ENCODE results near the gene MS4A4A. TPM values are rescaled to one million over a fixed set of nuclear protein-coding genes. Genes with fewer than 3 reads are reported as not detected.

The MS4A4A gene
- total RNA-seq, 2 experiments from 2014 or later, result not detected

DNA sequence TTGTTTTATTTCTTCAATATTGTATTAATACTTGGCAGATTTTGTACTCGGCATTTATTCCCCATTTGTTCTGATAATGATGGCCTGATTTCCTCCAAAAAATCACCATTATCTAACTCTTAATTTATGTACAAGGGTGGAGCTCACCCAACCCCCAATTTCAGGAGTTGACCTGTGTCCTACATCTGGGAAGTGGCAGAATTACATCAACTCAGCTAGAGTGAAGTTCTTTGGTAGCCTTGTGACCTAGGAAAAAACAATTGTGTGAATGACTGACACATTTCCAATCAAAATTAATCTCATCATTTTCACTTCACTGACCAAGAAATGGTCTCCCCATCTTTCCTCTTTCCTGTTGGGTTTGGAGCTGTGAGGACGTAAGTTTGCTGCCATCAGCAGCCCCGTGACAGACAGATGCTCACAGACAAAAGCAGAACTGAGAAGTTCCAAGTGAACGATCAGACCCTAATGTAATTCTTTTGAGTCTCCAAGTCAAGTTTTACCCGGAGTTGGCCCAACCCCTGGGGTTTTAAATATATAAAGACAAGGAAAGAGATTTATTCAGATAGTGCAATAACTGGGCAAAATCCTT, 30.0 kb downstream of the MS4A4A start:
- Mint-ChIP-seq H3K4me1 (peaks cover 14% of the 10 kb centered on the region), H3K27ac (no peak overlapping the region), H3K36me3 (no peaks in the 10 kb centered on the region), H3K27me3 (peaks cover 12% of the 10 kb centered on the region), H3K9me3 (ENCODE audit: low read depth) (no peaks in the 10 kb centered on the region), H3K4me3 (no peak overlapping the region)
- CTCF ChIA-PET, result no interaction called here
- ATAC-seq, result no peak
- no peak for DNase-seq

DNA sequence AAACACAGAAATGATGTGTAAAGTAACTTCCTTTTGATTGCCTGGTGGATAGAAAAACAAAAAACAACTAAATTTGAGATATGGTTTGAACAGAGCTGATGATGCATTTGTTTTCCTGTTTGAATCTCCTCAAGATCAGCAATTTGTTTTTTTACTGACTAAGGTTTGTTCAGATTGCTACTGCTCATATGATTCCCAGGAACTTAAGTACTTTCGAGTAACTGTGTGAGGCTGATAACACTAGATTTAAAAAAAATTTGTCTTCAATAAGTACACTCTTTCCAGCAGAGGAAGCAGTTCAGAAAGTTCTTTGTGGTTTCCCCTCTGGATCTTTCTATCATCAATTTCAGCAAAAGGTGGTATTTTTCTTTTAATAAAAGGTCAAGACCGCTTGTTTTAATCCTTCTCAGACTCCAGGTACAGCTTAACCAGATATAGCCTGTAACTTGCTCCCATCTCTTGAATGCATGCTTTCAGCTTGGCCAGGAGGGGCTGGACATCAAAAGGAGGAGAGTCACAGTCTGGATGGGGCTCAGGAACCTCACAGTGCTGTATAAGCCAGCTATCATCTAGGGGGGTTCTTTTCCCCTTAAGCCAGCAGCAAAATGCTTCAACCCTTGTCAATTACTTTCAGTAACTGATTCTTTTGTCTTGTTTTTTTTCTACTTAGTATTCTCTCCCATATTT, 34.3 kb downstream of the MS4A4A start:
- Mint-ChIP-seq H3K36me3 (no peaks in the 10 kb centered on the region), H3K9me3 (ENCODE audit: low read depth) (no peaks in the 10 kb centered on the region), H3K4me1 (no peaks in the 10 kb centered on the region), H3K27me3 (peaks cover 5% of the 10 kb centered on the region), H3K4me3 (no peak overlapping the region), H3K27ac (no peak overlapping the region)
- no peak for ATAC-seq
- CTCF ChIA-PET, result no interaction called here
- no peak for DNase-seq

DNA sequence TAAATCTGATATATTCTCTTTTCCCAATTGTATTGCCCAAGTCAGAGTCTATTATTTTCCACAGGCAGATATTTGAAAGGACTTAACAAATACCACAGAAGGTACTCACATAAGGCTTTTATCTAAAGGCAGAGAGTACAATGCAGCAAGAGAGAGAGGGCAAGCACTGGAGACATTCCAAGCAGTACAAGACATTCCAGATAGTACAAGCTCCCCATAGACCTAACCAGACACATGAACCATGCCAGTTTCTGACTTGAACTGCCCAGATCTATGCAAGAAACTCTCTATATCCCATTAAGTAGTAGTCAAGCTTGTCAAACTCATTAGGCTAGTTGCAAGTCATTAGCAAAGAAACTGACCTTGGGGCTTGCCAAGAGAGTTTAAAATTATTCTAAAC, 35.4 kb downstream of the MS4A4A start:
- no peak overlapping the region for H3K27ac Mint-ChIP-seq
- no peaks in the 10 kb centered on the region for H3K4me1 Mint-ChIP-seq
- H3K36me3 Mint-ChIP-seq, result no peaks in the 10 kb centered on the region
- peaks cover 5% of the 10 kb centered on the region for H3K27me3 Mint-ChIP-seq
- DNase-seq (no peak), ATAC-seq (no peak)
- no peaks in the 10 kb centered on the region for H3K9me3 Mint-ChIP-seq (ENCODE audit: low read depth)
- no peak overlapping the region for H3K4me3 Mint-ChIP-seq
- CTCF ChIA-PET, result interaction anchor here (0.6 to 0.8 kb wide), 2 partner anchors 28 to 266 kb away, joined by 4 to 5 read pairs; no protein-coding TSS in a partner anchor

- CTCF ChIA-PET, result interaction anchor here (0.6 to 0.8 kb wide), 2 partner anchors 28 to 266 kb away, joined by 4 to 5 read pairs; no protein-coding TSS in a partner anchor
- DNase-seq (no peak), ATAC-seq (no peak)
- Mint-ChIP-seq H3K27me3 (peaks cover 7% of the 10 kb centered on the region), H3K27ac (no peak overlapping the region), H3K36me3 (no peaks in the 10 kb centered on the region), H3K9me3 (ENCODE audit: low read depth) (no peaks in the 10 kb centered on the region), H3K4me1 (no peaks in the 10 kb centered on the region), H3K4me3 (no peak overlapping the region)
Measured at GRCh38 chr11:60316317-60316716, 35.9 kb downstream of the MS4A4A start.

- H3K36me3 Mint-ChIP-seq, result no peaks in the 10 kb centered on the region
- H3K27me3 Mint-ChIP-seq, result peaks cover 8% of the 10 kb centered on the region
- DNase-seq, result no peak
- H3K4me3 Mint-ChIP-seq, result no peak overlapping the region
- H3K4me1 Mint-ChIP-seq, result no peaks in the 10 kb centered on the region
- CTCF ChIA-PET, result interaction anchor here (1.1 kb wide), 1 partner anchor 27 kb away, joined by 3 read pairs; no protein-coding TSS in a partner anchor
- H3K27ac Mint-ChIP-seq, result no peak overlapping the region
- H3K9me3 Mint-ChIP-seq (ENCODE audit: low read depth), result no peaks in the 10 kb centered on the region
- no peak for ATAC-seq
Measured at GRCh38 chr11:60318726-60319125, 38.3 kb downstream of the MS4A4A start.

- CTCF ChIA-PET, result no interaction called here
- no peak overlapping the region for H3K4me3 Mint-ChIP-seq
Measured at GRCh38 chr11:60321051-60321450, 40.6 kb downstream of the MS4A4A start.

GRCh38 chr11:60326955-60327354, 46.5 kb downstream of the MS4A4A start, which contains the start of gene MS4A6E:
TSS of gene MS4A6E (plus strand) at chr11:60327255. CDS start at chr11:60334896, 7,641 bp downstream.
- CTCF ChIA-PET, result no interaction called here
- Mint-ChIP-seq H3K4me3 (no peak within 1 kb of the TSS), H3K4me1 (no peaks in the 10 kb centered on the region), H3K9me3 (ENCODE audit: low read depth) (no peaks in the 10 kb centered on the region), H3K27me3 (peaks cover under 1% of the 10 kb centered on the region), H3K36me3 (no peaks in the 10 kb centered on the region), H3K27ac (no peak within 1 kb of the TSS)
- ATAC-seq (no peak), DNase-seq (no peak)

More at GRCh38 chr11:60321051-60321450, 40.6 kb downstream of the MS4A4A start:
- Mint-ChIP-seq H3K9me3 (ENCODE audit: low read depth) (no peaks in the 10 kb centered on the region), H3K27ac (no peak overlapping the region), H3K36me3 (no peaks in the 10 kb centered on the region), H3K4me1 (no peaks in the 10 kb centered on the region), H3K27me3 (peaks cover 8% of the 10 kb centered on the region)
- ATAC-seq (no peak), DNase-seq (no peak)

DNA sequence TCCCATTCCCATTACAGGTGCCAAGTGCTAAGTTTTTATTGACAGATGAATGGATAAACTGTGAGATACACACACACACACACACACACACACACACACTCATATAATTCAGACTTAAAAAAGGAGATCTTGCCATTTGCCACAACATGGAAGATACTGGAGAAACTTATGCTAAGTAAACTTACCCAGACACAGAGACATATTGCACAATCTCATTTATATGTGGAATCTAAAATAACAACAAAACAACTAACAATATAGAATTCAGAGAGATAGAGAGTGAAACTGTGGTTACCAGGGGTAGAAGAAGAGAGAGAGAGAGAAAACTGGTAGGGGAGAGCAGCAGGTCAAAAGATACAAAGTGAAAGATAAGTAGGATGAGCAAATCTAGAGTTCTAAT, 48.0 kb downstream of the MS4A4A start:
- no peaks in the 10 kb centered on the region for H3K36me3 Mint-ChIP-seq
- no peak overlapping the region for H3K4me3 Mint-ChIP-seq
- CTCF ChIA-PET, result no interaction called here
- ATAC-seq, result no peak
- no peak overlapping the region for H3K27ac Mint-ChIP-seq
- DNase-seq, result no peak
- H3K4me1 Mint-ChIP-seq, result no peaks in the 10 kb centered on the region
- H3K27me3 Mint-ChIP-seq, result peaks cover 13% of the 10 kb centered on the region
- H3K9me3 Mint-ChIP-seq (ENCODE audit: low read depth), result no peaks in the 10 kb centered on the region

- H3K9me3 Mint-ChIP-seq (ENCODE audit: low read depth), result no peaks in the 10 kb centered on the region
- ATAC-seq (no peak), DNase-seq (no peak)
- H3K27me3 Mint-ChIP-seq, result peaks cover 23% of the 10 kb centered on the region
- H3K36me3 Mint-ChIP-seq, result no peaks in the 10 kb centered on the region
- no peak overlapping the region for H3K27ac Mint-ChIP-seq
- CTCF ChIA-PET, result interaction anchor here (2.9 kb wide), 1 partner anchor 31 kb away, joined by 10 read pairs; no protein-coding TSS in a partner anchor
- H3K4me3 Mint-ChIP-seq, result no peak overlapping the region
- peaks cover 6% of the 10 kb centered on the region for H3K4me1 Mint-ChIP-seq
Measured at GRCh38 chr11:60332846-60333245, 52.4 kb downstream of the MS4A4A start.

- H3K27me3 Mint-ChIP-seq, result peaks cover 32% of the 10 kb centered on the region
- CTCF ChIA-PET, result interaction anchor here (1.0 to 2.9 kb wide), 4 partner anchors 8 to 33 kb away, joined by 3 to 10 read pairs (median 3); no protein-coding TSS in a partner anchor
- H3K4me1 Mint-ChIP-seq, result peaks cover 9% of the 10 kb centered on the region
- ATAC-seq (peak; percentile 65), DNase-seq (peak; percentile 68)
- no peaks in the 10 kb centered on the region for H3K36me3 Mint-ChIP-seq
- H3K4me3 Mint-ChIP-seq, result no peak overlapping the region
- H3K27ac Mint-ChIP-seq, result no peak overlapping the region
- H3K9me3 Mint-ChIP-seq (ENCODE audit: low read depth), result no peaks in the 10 kb centered on the region
Measured at GRCh38 chr11:60334005-60334620, 53.6 kb downstream of the MS4A4A start.

GRCh38 chr11:60336767-60337391, 56.4 kb downstream of the MS4A4A start:
- no peak overlapping the region for H3K4me3 Mint-ChIP-seq
- peaks cover 9% of the 10 kb centered on the region for H3K4me1 Mint-ChIP-seq
- H3K27me3 Mint-ChIP-seq, result peaks cover 40% of the 10 kb centered on the region
- no peaks in the 10 kb centered on the region for H3K36me3 Mint-ChIP-seq
- CTCF ChIA-PET, result no interaction called here
- no peak overlapping the region for H3K27ac Mint-ChIP-seq
- DNase-seq (no peak), ATAC-seq (no peak)
- no peaks in the 10 kb centered on the region for H3K9me3 Mint-ChIP-seq (ENCODE audit: low read depth)

- Mint-ChIP-seq H3K27me3 (peaks cover 30% of the 10 kb centered on the region), H3K27ac (no peak overlapping the region), H3K36me3 (no peaks in the 10 kb centered on the region), H3K4me3 (no peak overlapping the region), H3K9me3 (ENCODE audit: low read depth) (no peaks in the 10 kb centered on the region), H3K4me1 (peaks cover 9% of the 10 kb centered on the region)
- no peak for DNase-seq
- no peak for ATAC-seq
- CTCF ChIA-PET, result no interaction called here
Measured at GRCh38 chr11:60338053-60338452, 57.6 kb downstream of the MS4A4A start.

- peaks cover 29% of the 10 kb centered on the region for H3K27me3 Mint-ChIP-seq
- no peak overlapping the region for H3K4me3 Mint-ChIP-seq
- no peak overlapping the region for H3K27ac Mint-ChIP-seq
- H3K4me1 Mint-ChIP-seq, result peaks cover 9% of the 10 kb centered on the region
- no peak for DNase-seq
- CTCF ChIA-PET, result no interaction called here
- no peaks in the 10 kb centered on the region for H3K36me3 Mint-ChIP-seq
- ATAC-seq, result no peak
- no peaks in the 10 kb centered on the region for H3K9me3 Mint-ChIP-seq (ENCODE audit: low read depth)
Measured at GRCh38 chr11:60339356-60339755, 58.9 kb downstream of the MS4A4A start.
